ENCODE data around the gene TRPC1. TPM values are rescaled to one million over a fixed set of nuclear protein-coding genes. Genes with fewer than 3 reads are reported as not detected.

The TRPC1 gene
- total and polyA plus RNA-seq, 2 experiments from 2014 or later: 7.0 to 36.6 TPM

GRCh38 chr3:142676151-142676550 is 47.7 kb upstream of the TRPC1 start:
- peaks cover 2% of the 10 kb centered on the region; the same call in 1 of the 2 replicates for H3K36me3 ChIP-seq (ENCODE audit: insufficient read depth)
- no peaks in the 10 kb centered on the region for H3K27me3 ChIP-seq (ENCODE audit: insufficient read depth)
- no peak for TF ChIP-seq ZNF114 (CRISPR knock-in tag; IDR thresholded peaks at IDR 0.05)
- TF ChIP-seq ZNF462 (CRISPR knock-in tag; IDR thresholded peaks at IDR 0.05): no peak
- TF ChIP-seq CTCF (conservative IDR thresholded peaks at IDR 0.05; ENCODE audit: low read depth in 2 of 2): no peak
- no peak for TF ChIP-seq CREB1 (CRISPR knock-in tag; IDR thresholded peaks at IDR 0.05; ENCODE audit: low read depth)
- TF ChIP-seq EZH2phosphoT487 (IDR thresholded peaks at IDR 0.05; ENCODE audit: unreplicated experiment): no peak
- no peak for TF ChIP-seq NANOG (IDR thresholded peaks at IDR 0.05; ENCODE audit: borderline replicate concordance)
- TF ChIP-seq POLR2AphosphoS5 (IDR thresholded peaks at IDR 0.05; ENCODE audit: low read depth): no peak
- no peak for TF ChIP-seq STAT1 (IDR thresholded peaks at IDR 0.05; ENCODE audit: unreplicated experiment)
- TF ChIP-seq EZH2 (IDR thresholded peaks at IDR 0.05; ENCODE audit: low read depth, unreplicated experiment): no peak
- TF ChIP-seq REST (IDR thresholded peaks at IDR 0.05; ENCODE audit: unreplicated experiment): no peak
- H3K9me3 Mint-ChIP-seq: no peaks in the 10 kb centered on the region
- H3K9me2 ChIP-seq (ENCODE audit: insufficient read depth): no peaks in the 10 kb centered on the region
- no peaks in the 10 kb centered on the region for H3K4me1 ChIP-seq (ENCODE audit: insufficient read depth)
- H3K4me2 ChIP-seq: no peak overlapping the region
- peaks cover 11% of the 10 kb centered on the region for H3K36me3 Mint-ChIP-seq (ENCODE audit: low read depth)
- H3K4me1 Mint-ChIP-seq: no peaks in the 10 kb centered on the region
- no peak overlapping the region for H3K27ac Mint-ChIP-seq
- H2AFZ ChIP-seq: no peak overlapping the region
- H3K4me3 Mint-ChIP-seq: no peak overlapping the region
- no peak overlapping the region for H3K27ac ChIP-seq (ENCODE audit: low read depth)
- H3K4me3 ChIP-seq: no peak overlapping the region
- no peaks in the 10 kb centered on the region for H3K27me3 Mint-ChIP-seq (ENCODE audit: insufficient read depth, low read depth, poor library complexity)
- ATAC-seq: no peak
- no peaks in the 10 kb centered on the region for H3F3A ChIP-seq (replicated peaks; ENCODE audit: low read depth)
- no peaks in the 10 kb centered on the region for H4K20me1 ChIP-seq (replicated peaks; ENCODE audit: insufficient read depth)
- H3K79me2 ChIP-seq (replicated peaks; ENCODE audit: insufficient read depth): no peaks in the 10 kb centered on the region
- DNase-seq (ENCODE audit: low spot score): no peak
